ENCODE results near the gene CALD1. TPM values are rescaled to one million over a fixed set of nuclear protein-coding genes. Genes with fewer than 3 reads are reported as not detected.

Gene CALD1
- total RNA-seq, 1 donor from 2014 or later = 2.3 TPM

GRCh38 chr7:134926396-134926795 lies 147.0 kb downstream of the CALD1 start:
- Mint-ChIP-seq H3K9me3 (no peaks in the 10 kb centered on the region), H3K4me1 (ENCODE audit: low read depth) (no peaks in the 10 kb centered on the region), H3K36me3 (ENCODE audit: low read depth) (no peaks in the 10 kb centered on the region), H3K27me3 (ENCODE audit: insufficient read depth) (peaks cover 5% of the 10 kb centered on the region), H3K4me3 (no peak overlapping the region), H3K27ac (no peak overlapping the region)
- intact Hi-C loops (cut with micrococcal nuclease) = no loop called here
- no peak for DNase-seq (ENCODE audit: low spot score)

- intact Hi-C loops (cut with micrococcal nuclease) = no loop called here
- Mint-ChIP-seq H3K4me1 (ENCODE audit: low read depth) (no peaks in the 10 kb centered on the region), H3K27ac (no peak overlapping the region), H3K4me3 (no peak overlapping the region), H3K36me3 (ENCODE audit: low read depth) (no peaks in the 10 kb centered on the region), H3K9me3 (peaks cover 3% of the 10 kb centered on the region), H3K27me3 (ENCODE audit: insufficient read depth) (peaks cover 5% of the 10 kb centered on the region)
- no peak for DNase-seq (ENCODE audit: low spot score)
Observed at GRCh38 chr7:134927076-134927475, 147.6 kb downstream of the CALD1 start.

GRCh38 chr7:134927723-134928122 lies 148.3 kb downstream of the CALD1 start:
- H3K4me1 Mint-ChIP-seq (ENCODE audit: low read depth) = peaks cover 1% of the 10 kb centered on the region
- H3K4me3 Mint-ChIP-seq = no peak overlapping the region
- H3K36me3 Mint-ChIP-seq (ENCODE audit: low read depth) = no peaks in the 10 kb centered on the region
- H3K9me3 Mint-ChIP-seq = peaks cover 6% of the 10 kb centered on the region
- intact Hi-C loops (cut with micrococcal nuclease) = no loop called here
- peaks cover 5% of the 10 kb centered on the region for H3K27me3 Mint-ChIP-seq (ENCODE audit: insufficient read depth)
- H3K27ac Mint-ChIP-seq = no peak overlapping the region
- no peak for DNase-seq (ENCODE audit: low spot score)

GRCh38 chr7:134928554-134928953 lies 149.1 kb downstream of the CALD1 start:
- peaks cover 6% of the 10 kb centered on the region for H3K9me3 Mint-ChIP-seq
- peaks cover 5% of the 10 kb centered on the region for H3K27me3 Mint-ChIP-seq (ENCODE audit: insufficient read depth)
- intact Hi-C loops (cut with micrococcal nuclease) = no loop called here
- no peak for DNase-seq (ENCODE audit: low spot score)
- H3K36me3 Mint-ChIP-seq (ENCODE audit: low read depth) = no peaks in the 10 kb centered on the region
- H3K4me3 Mint-ChIP-seq = no peak overlapping the region
- H3K4me1 Mint-ChIP-seq (ENCODE audit: low read depth) = peaks cover 9% of the 10 kb centered on the region
- no peak overlapping the region for H3K27ac Mint-ChIP-seq

GRCh38 chr7:134931487-134931886 lies 152.1 kb downstream of the CALD1 start:
- Mint-ChIP-seq H3K4me3 (no peak overlapping the region), H3K27me3 (ENCODE audit: insufficient read depth) (peaks cover 7% of the 10 kb centered on the region), H3K27ac (no peak overlapping the region), H3K9me3 (peaks cover 6% of the 10 kb centered on the region), H3K4me1 (ENCODE audit: low read depth) (peaks cover 14% of the 10 kb centered on the region), H3K36me3 (ENCODE audit: low read depth) (no peaks in the 10 kb centered on the region)
- intact Hi-C loops (cut with micrococcal nuclease) = no loop called here
- DNase-seq (ENCODE audit: low spot score) = no peak

GRCh38 chr7:134932707-134933370 lies 153.4 kb downstream of the CALD1 start:
- peaks cover 7% of the 10 kb centered on the region for H3K27me3 Mint-ChIP-seq (ENCODE audit: insufficient read depth)
- peak overlapping the region; percentile 43 for H3K4me3 Mint-ChIP-seq
- peaks cover 18% of the 10 kb centered on the region for H3K4me1 Mint-ChIP-seq (ENCODE audit: low read depth)
- intact Hi-C loops (cut with micrococcal nuclease) = no loop called here
- no peak for DNase-seq (ENCODE audit: low spot score)
- peak overlapping the region; percentile 48 for H3K27ac Mint-ChIP-seq
- H3K36me3 Mint-ChIP-seq (ENCODE audit: low read depth) = no peaks in the 10 kb centered on the region
- peaks cover 6% of the 10 kb centered on the region for H3K9me3 Mint-ChIP-seq

- no peak for DNase-seq (ENCODE audit: low spot score)
- peaks cover 5% of the 10 kb centered on the region for H3K27me3 Mint-ChIP-seq (ENCODE audit: insufficient read depth)
- H3K4me1 Mint-ChIP-seq (ENCODE audit: low read depth) = peaks cover 18% of the 10 kb centered on the region
- intact Hi-C loops (cut with micrococcal nuclease) = no loop called here
- H3K9me3 Mint-ChIP-seq = peaks cover 6% of the 10 kb centered on the region
- no peak overlapping the region for H3K27ac Mint-ChIP-seq
- H3K36me3 Mint-ChIP-seq (ENCODE audit: low read depth) = no peaks in the 10 kb centered on the region
- H3K4me3 Mint-ChIP-seq = peak overlapping the region; percentile 43
Observed at GRCh38 chr7:134933460-134934068, 154.1 kb downstream of the CALD1 start.

GRCh38 chr7:134935701-134936100 lies 156.3 kb downstream of the CALD1 start:
- no peak overlapping the region for H3K27ac Mint-ChIP-seq
- intact Hi-C loops (cut with micrococcal nuclease) = no loop called here
- peaks cover 18% of the 10 kb centered on the region for H3K4me1 Mint-ChIP-seq (ENCODE audit: low read depth)
- H3K4me3 Mint-ChIP-seq = no peak overlapping the region
- peaks cover 6% of the 10 kb centered on the region for H3K9me3 Mint-ChIP-seq
- no peaks in the 10 kb centered on the region for H3K36me3 Mint-ChIP-seq (ENCODE audit: low read depth)
- peaks cover 2% of the 10 kb centered on the region for H3K27me3 Mint-ChIP-seq (ENCODE audit: insufficient read depth)
- DNase-seq (ENCODE audit: low spot score) = no peak

GRCh38 chr7:134936893-134937510 lies 157.6 kb downstream of the CALD1 start:
- peaks cover 4% of the 10 kb centered on the region for H3K9me3 Mint-ChIP-seq
- peaks cover 5% of the 10 kb centered on the region for H3K27me3 Mint-ChIP-seq (ENCODE audit: insufficient read depth)
- intact Hi-C loops (cut with micrococcal nuclease) = no loop called here

GRCh38 chr7:134938141-134938540 lies 158.7 kb downstream of the CALD1 start:
- peaks cover 9% of the 10 kb centered on the region for H3K27me3 Mint-ChIP-seq (ENCODE audit: insufficient read depth)
- H3K27ac Mint-ChIP-seq = no peak overlapping the region
- no peak overlapping the region for H3K4me3 Mint-ChIP-seq
- H3K36me3 Mint-ChIP-seq (ENCODE audit: low read depth) = no peaks in the 10 kb centered on the region
- H3K9me3 Mint-ChIP-seq = no peaks in the 10 kb centered on the region
- intact Hi-C loops (cut with micrococcal nuclease) = no loop called here
- peaks cover 13% of the 10 kb centered on the region for H3K4me1 Mint-ChIP-seq (ENCODE audit: low read depth)
- DNase-seq (ENCODE audit: low spot score) = no peak

More at GRCh38 chr7:134936893-134937510, 157.6 kb downstream of the CALD1 start:
- Mint-ChIP-seq H3K27ac (no peak overlapping the region), H3K4me3 (no peak overlapping the region), H3K36me3 (ENCODE audit: low read depth) (no peaks in the 10 kb centered on the region), H3K4me1 (ENCODE audit: low read depth) (peaks cover 18% of the 10 kb centered on the region)
- no peak for DNase-seq (ENCODE audit: low spot score)

- no peak overlapping the region for H3K4me3 Mint-ChIP-seq
- H3K9me3 Mint-ChIP-seq = no peaks in the 10 kb centered on the region
- peaks cover 6% of the 10 kb centered on the region for H3K4me1 Mint-ChIP-seq (ENCODE audit: low read depth)
- H3K27me3 Mint-ChIP-seq (ENCODE audit: insufficient read depth) = peaks cover 7% of the 10 kb centered on the region
- no peak overlapping the region for H3K27ac Mint-ChIP-seq
- no peaks in the 10 kb centered on the region for H3K36me3 Mint-ChIP-seq (ENCODE audit: low read depth)
- intact Hi-C loops (cut with micrococcal nuclease) = no loop called here
- DNase-seq (ENCODE audit: low spot score) = no peak
Observed at GRCh38 chr7:134939136-134939535, 159.7 kb downstream of the CALD1 start.

GRCh38 chr7:134940729-134941128 lies 161.3 kb downstream of the CALD1 start:
- Mint-ChIP-seq H3K4me1 (ENCODE audit: low read depth) (peaks cover 6% of the 10 kb centered on the region), H3K27me3 (ENCODE audit: insufficient read depth) (peaks cover 7% of the 10 kb centered on the region), H3K36me3 (ENCODE audit: low read depth) (no peaks in the 10 kb centered on the region), H3K4me3 (no peak overlapping the region), H3K9me3 (no peaks in the 10 kb centered on the region), H3K27ac (no peak overlapping the region)
- intact Hi-C loops (cut with micrococcal nuclease) = no loop called here
- no peak for DNase-seq (ENCODE audit: low spot score)

GRCh38 chr7:134941185-134941900 lies 161.9 kb downstream of the CALD1 start:
- Mint-ChIP-seq H3K9me3 (no peaks in the 10 kb centered on the region), H3K36me3 (ENCODE audit: low read depth) (no peaks in the 10 kb centered on the region), H3K27me3 (ENCODE audit: insufficient read depth) (peaks cover 9% of the 10 kb centered on the region), H3K4me1 (ENCODE audit: low read depth) (peaks cover 9% of the 10 kb centered on the region), H3K4me3 (no peak overlapping the region), H3K27ac (no peak overlapping the region)
- intact Hi-C loops (cut with micrococcal nuclease) = no loop called here
- DNase-seq (ENCODE audit: low spot score) = no peak
